Panc1 (cell line): Measurements from ENCODE around the gene FGF2. TPM values are rescaled to one million over a fixed set of nuclear protein-coding genes. Genes with fewer than 3 reads are reported as not detected.

Experiments
- ATAC-seq: fragments of 200-7000 bp; cut with Tn5 transposase; 2 replicates; pipeline ENCODE4 v1.9.1; 2020; ENCODE audit warnings: mild to moderate bottlenecking, moderate library complexity
- BruUV-seq: library from RNA; stranded (reverse); fragments of 400-500 nt; replicated peaks from 2 replicates; lab custom pipeline; 2021; lab: Mats Ljungman, UMichigan
- CTCF ChIA-PET: fragments of 300-600 bp; sonication (Branson Sonifier 250); formaldehyde crosslinking; loops from one replicate; lab custom pipeline; 2022; ENCODE audit warnings: antibody characterized with exemption; lab: Charles Lee
- POLR2A ChIA-PET: fragments of 300-600 bp; sonication (Branson Sonifier 250); formaldehyde crosslinking; loops from one replicate; lab custom pipeline; 2022; ENCODE audit warnings: antibody characterized with exemption; lab: Charles Lee
- DNase-seq: peaks from one replicate; pipeline ENCODE4 v3.0.0-alpha.2; 2010; ENCODE audit warnings: low read depth, low spot score
- H3K27ac ChIP-seq: 2 replicates; pipeline ENCODE4 v1.5.1; 2011; ENCODE audit warnings: mild to moderate bottlenecking, low read length, inconsistent platforms
- H3K27me3 ChIP-seq: fragments of 200-500 bp; sonication (Bioruptor generic); 2 replicates; pipeline ENCODE4 v1.6.0; 2014; ENCODE audit warnings: low read length, inconsistent platforms; ENCODE audit not compliant: control insufficient read depth, insufficient read depth
- H3K36me3 ChIP-seq: fragments of 200-500 bp; sonication (Bioruptor generic); 2 replicates; pipeline ENCODE4 v1.5.1; 2014; ENCODE audit warnings: inconsistent platforms, mild to moderate bottlenecking, low read length, moderate library complexity; ENCODE audit not compliant: control insufficient read depth, insufficient read depth
- H3K4me1 ChIP-seq: 2 replicates; pipeline ENCODE4 v1.5.1; 2011; ENCODE audit warnings: inconsistent platforms, mild to moderate bottlenecking, low read length, moderate library complexity; ENCODE audit not compliant: control insufficient read depth, insufficient read depth
- H3K4me3 ChIP-seq, 2 experiments: 2 replicates each; pipeline ENCODE4 v1.5.1; 2011 to 2012; ENCODE audit warnings: low read depth in 2 of 2, low read length in 2 of 2, mild to moderate bottlenecking in 2 of 2, inconsistent platforms in 1 of 2, moderate library complexity in 1 of 2
- H3K9me3 ChIP-seq: fragments of 200-500 bp; sonication (Bioruptor generic); 2 replicates; pipeline ENCODE4 v1.5.1; 2014; ENCODE audit warnings: low read depth, mild to moderate bottlenecking, inconsistent platforms, low read length, moderate library complexity; ENCODE audit not compliant: control insufficient read depth, insufficient read depth
- CTCF ChIP-seq: fragments of 450-650 bp; IDR thresholded peaks from 2 replicates; pipeline ENCODE4 v1.5.1; 2017; ENCODE audit warnings: mild to moderate bottlenecking
- POLR2AphosphoS5 ChIP-seq: IDR thresholded peaks from 2 replicates; pipeline ENCODE4 v1.6.1; 2012; ENCODE audit warnings: mild to moderate bottlenecking, low read depth, low read length, moderate library complexity
- SIN3A ChIP-seq: IDR thresholded peaks from 2 replicates; pipeline ENCODE4 v1.6.1; 2012; ENCODE audit warnings: low read depth, mild to moderate bottlenecking, low read length, moderate library complexity, borderline replicate concordance; ENCODE audit not compliant: insufficient read depth
- TCF7L2 ChIP-seq: IDR thresholded peaks from 2 replicates; pipeline ENCODE4 v1.6.1; 2011; ENCODE audit warnings: mild to moderate bottlenecking, low read depth, low read length, inconsistent platforms
- in situ Hi-C: cut with HindIII; loops from 2 replicates; pipeline ENCODE4 v1.10.0; 2016; ENCODE audit warnings: low sequenced_read_pairs, low pct_unique_long_range_greater_than_20kb
- intact Hi-C: fragments of 100-400 bp; cut with micrococcal nuclease; formaldehyde crosslinking; loops from one replicate; pipeline ENCODE4 v1.10.0; 2022; ENCODE audit not compliant: unreplicated experiment
- total RNA-seq: library from RNA; stranded (reverse); gene quantifications from one replicate; pipeline ENCODE4 v1.2.1, GENCODE V29; 2021; ENCODE audit not compliant: unreplicated experiment
- TF ChIP-seq, protein P1 (sequence below), 2 experiments: IDR thresholded peaks; 2 replicates each; pipeline ENCODE4 v1.6.1; 2011 to 2012; ENCODE audit warnings: low read depth in 2 of 2, control low read depth in 1 of 2, low read length in 1 of 2, mild to moderate bottlenecking in 1 of 2, moderate library complexity in 1 of 2; ENCODE audit not compliant: insufficient read depth in 1 of 2

Gene FGF2
- total RNA-seq, 1 experiment from 2014 or later, result 21.7 TPM

DNA sequence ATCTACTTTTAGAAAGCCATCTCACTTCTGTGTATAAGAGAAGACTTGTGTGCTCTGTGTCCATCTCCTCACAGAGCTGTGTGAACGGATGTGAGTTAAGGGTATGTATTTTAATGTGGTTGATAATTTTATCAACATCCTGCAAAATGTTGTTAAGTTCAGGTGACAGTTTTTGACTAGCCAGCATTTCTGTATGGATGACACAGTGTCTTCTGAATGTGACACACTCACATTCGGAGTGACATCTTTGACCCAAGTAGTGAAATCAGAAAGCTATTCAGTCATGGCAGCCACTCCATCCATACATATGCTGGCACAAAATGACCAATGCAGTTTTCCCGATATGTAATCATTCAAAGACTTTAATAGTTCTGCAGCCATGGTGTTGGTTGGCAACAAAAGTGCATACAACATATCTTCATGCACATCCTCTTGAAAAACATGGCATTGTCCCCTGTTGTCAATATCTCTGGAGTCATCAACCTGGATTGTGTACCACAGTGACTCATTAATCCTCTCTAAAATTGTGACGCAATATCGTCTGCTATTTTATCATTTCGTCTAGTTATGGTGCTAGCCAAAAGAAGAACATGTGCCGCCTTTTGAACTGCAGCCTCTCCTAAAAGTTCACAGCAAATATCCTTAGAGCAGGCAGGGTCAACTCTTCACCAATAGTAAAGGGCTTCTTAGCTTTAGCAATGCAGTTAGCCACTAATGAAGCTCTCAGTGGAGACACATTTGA lies 6.8 kb upstream of the FGF2 start:
- Histone ChIP-seq H3K27me3 (no peaks in the 10 kb centered on the region), H3K4me3 (no peak overlapping the region), H3K27ac (no peak overlapping the region), H3K4me1 (no peaks in the 10 kb centered on the region), H3K9me3 (no peaks in the 10 kb centered on the region), H3K36me3 (no peaks in the 10 kb centered on the region)
- no peak for DNase-seq
- no TSS peak for BruUV-seq
- no peak for ATAC-seq
- in situ Hi-C loops, result no loop called here
- intact Hi-C loops, result no loop called here
- POLR2A ChIA-PET, result no interaction called here
- TF ChIP-seq CTCF (no peak), SIN3A (no peak), TCF7L2 (no peak), POLR2AphosphoS5 (no peak)
- TF ChIP-seq, protein P1, sequence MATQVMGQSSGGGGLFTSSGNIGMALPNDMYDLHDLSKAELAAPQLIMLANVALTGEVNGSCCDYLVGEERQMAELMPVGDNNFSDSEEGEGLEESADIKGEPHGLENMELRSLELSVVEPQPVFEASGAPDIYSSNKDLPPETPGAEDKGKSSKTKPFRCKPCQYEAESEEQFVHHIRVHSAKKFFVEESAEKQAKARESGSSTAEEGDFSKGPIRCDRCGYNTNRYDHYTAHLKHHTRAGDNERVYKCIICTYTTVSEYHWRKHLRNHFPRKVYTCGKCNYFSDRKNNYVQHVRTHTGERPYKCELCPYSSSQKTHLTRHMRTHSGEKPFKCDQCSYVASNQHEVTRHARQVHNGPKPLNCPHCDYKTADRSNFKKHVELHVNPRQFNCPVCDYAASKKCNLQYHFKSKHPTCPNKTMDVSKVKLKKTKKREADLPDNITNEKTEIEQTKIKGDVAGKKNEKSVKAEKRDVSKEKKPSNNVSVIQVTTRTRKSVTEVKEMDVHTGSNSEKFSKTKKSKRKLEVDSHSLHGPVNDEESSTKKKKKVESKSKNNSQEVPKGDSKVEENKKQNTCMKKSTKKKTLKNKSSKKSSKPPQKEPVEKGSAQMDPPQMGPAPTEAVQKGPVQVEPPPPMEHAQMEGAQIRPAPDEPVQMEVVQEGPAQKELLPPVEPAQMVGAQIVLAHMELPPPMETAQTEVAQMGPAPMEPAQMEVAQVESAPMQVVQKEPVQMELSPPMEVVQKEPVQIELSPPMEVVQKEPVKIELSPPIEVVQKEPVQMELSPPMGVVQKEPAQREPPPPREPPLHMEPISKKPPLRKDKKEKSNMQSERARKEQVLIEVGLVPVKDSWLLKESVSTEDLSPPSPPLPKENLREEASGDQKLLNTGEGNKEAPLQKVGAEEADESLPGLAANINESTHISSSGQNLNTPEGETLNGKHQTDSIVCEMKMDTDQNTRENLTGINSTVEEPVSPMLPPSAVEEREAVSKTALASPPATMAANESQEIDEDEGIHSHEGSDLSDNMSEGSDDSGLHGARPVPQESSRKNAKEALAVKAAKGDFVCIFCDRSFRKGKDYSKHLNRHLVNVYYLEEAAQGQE (IDR thresholded peaks at IDR 0.05; ENCODE audit: insufficient read depth in 1 of 2, low read depth in 2 of 2, low read length in 1 of 2), result no peak
- CTCF ChIA-PET, result no interaction called here

GRCh38 chr4:122821092-122821491 lies 5.5 kb upstream of the FGF2 start:
- in situ Hi-C loops, result no loop called here
- intact Hi-C loops, result no loop called here
- ChIA-PET POLR2A (no interaction called here), CTCF (no interaction called here)
- H3K4me1 ChIP-seq, result no peaks in the 10 kb centered on the region
- DNase-seq (no peak), ATAC-seq (no peak)
- BruUV-seq, result no TSS peak
- no peaks in the 10 kb centered on the region for H3K27me3 ChIP-seq
- H3K4me3 ChIP-seq, result no peak overlapping the region
- H3K36me3 ChIP-seq, result no peaks in the 10 kb centered on the region
- H3K9me3 ChIP-seq, result no peaks in the 10 kb centered on the region
- TF ChIP-seq CTCF, result no peak
- no peak for TF ChIP-seq TCF7L2
- TF ChIP-seq POLR2AphosphoS5, result no peak
- TF ChIP-seq SIN3A, result no peak
- TF ChIP-seq, protein P1 (IDR thresholded peaks at IDR 0.05; ENCODE audit: insufficient read depth in 1 of 2, low read depth in 2 of 2, low read length in 1 of 2), result no peak
- H3K27ac ChIP-seq, result no peak overlapping the region
